ENCODE results near the gene SDK1.

- TF ChIP-seq PBX3 (IDR thresholded peaks at IDR 0.05): no peak
- no peak for TF ChIP-seq CTCF (IDR thresholded peaks at IDR 0.05)
- TF ChIP-seq CEBPB (IDR thresholded peaks at IDR 0.05): no peak
- TF ChIP-seq POLR2A (IDR thresholded peaks at IDR 0.05; ENCODE audit: low read length): no peak
- no peak for TF ChIP-seq USF2 (IDR thresholded peaks at IDR 0.05)
- no peak for TF ChIP-seq ZFP36 (IDR thresholded peaks at IDR 0.05; ENCODE audit: borderline replicate concordance, partially characterized antibody)
- TF ChIP-seq BCL3 (IDR thresholded peaks at IDR 0.05): no peak
- TF ChIP-seq E2F6 (IDR thresholded peaks at IDR 0.05; ENCODE audit: borderline replicate concordance, low read depth): no peak
- no peak for TF ChIP-seq MAX (IDR thresholded peaks at IDR 0.05)
- no peak for TF ChIP-seq ELK1 (IDR thresholded peaks at IDR 0.05; ENCODE audit: low read depth, low read length)
- TF ChIP-seq EP300 (IDR thresholded peaks at IDR 0.05): no peak
- TF ChIP-seq POLR2AphosphoS2 (conservative IDR thresholded peaks at IDR 0.05; ENCODE audit: low read length): no peak
These were observed 980.4 kb downstream of the SDK1 start for GRCh38 chr7:4281231-4281993.

Measured in A549 (cell line).